ENCODE measurements around the gene MICAL3. TPM values are rescaled to one million over a fixed set of nuclear protein-coding genes. Genes with fewer than 3 reads are reported as not detected.

Gene MICAL3
- polyA plus RNA-seq, 3 donors from 2014 or later: 1.1 to 2.3 TPM; not detected in 1

DNA sequence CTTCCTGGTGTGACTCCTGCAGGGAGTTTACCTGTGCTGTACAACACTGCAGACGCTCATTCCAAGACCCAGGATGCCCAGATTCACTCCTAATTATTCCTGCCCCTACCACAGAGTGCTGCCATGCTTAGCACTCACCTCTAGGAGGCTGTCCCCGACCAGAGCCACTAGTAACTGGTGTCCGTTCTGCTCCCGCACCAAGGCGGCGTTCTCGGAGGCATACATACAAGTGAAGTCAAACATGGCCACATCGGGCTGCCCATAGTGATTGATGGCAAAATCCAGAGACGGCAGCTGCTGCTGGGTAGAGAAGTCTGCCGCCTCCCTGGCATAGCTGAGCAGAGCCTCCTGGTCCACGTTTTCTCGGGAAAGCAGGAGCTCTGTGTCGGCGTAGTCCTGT is 127.8 kb downstream of the MICAL3 start:
- no peak overlapping the region for H3K27ac Mint-ChIP-seq
- no peaks in the 10 kb centered on the region for H3K4me1 Mint-ChIP-seq
- no peaks in the 10 kb centered on the region for H3K27me3 Mint-ChIP-seq (ENCODE audit: low read depth in 3 of 3)
- no peak for DNase-seq
- no peaks in the 10 kb centered on the region for H3K9me3 Mint-ChIP-seq
- peaks cover 0 to 10% (median 0%) of the 10 kb centered on the region in 3 donors for H3K36me3 Mint-ChIP-seq
- H3K4me3 Mint-ChIP-seq: no peak overlapping the region

DNA sequence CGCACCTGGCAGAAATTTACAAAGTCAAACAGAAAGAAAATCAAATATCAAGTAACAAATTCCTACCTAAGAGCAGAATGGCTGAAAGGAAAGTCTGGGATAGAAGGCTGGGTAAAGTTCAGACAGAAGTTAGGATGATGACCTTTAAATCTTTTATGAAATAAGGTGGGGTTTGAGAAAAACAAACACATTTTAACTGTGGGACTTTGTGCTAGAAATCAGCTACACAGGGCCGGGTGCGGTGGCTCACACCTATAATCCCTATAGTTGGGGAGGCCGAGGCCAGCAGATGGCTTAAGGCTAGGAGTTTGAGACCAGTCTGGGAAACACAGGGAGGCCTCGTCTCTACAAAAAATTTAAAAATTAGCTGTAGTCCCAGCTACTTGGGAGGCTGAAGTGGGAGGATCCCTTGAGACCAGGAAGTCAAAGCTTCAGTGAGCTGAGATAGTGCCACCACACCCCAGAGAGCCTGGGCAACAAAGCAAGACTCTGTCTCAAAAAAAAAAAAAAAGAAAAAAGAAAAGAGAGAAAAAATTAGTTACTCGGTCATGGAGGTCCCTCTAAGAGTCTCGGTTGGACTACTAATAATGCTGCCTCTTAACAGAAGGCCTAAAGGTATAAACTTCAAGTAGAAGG is 130.3 kb downstream of the MICAL3 start:
- no peak for DNase-seq
- H3K36me3 Mint-ChIP-seq: peaks cover 0 to 13% (median 0%) of the 10 kb centered on the region in 3 donors
- no peaks in the 10 kb centered on the region for H3K9me3 Mint-ChIP-seq
- no peaks in the 10 kb centered on the region for H3K27me3 Mint-ChIP-seq (ENCODE audit: low read depth in 3 of 3)
- no peaks in the 10 kb centered on the region for H3K4me1 Mint-ChIP-seq
- no peak overlapping the region for H3K27ac Mint-ChIP-seq
- no peak overlapping the region for H3K4me3 Mint-ChIP-seq

DNA sequence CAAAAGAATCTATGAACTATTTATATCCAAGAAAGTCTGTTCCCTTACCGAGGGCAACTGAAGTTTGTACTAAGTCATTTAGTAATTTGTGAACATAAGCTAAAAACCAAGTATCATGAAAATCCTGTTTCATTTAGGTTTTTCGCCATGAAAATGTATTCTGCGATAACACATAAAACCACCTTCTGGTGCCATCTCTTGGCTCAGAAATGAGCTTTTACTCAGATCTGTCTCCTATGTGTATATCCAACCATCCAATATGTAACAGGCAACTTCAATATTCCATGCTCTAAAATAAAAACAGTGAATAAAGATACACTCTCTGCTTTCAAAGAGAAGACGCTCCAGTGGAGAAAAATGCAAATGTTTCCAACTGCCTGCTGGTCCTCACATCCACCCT is 132.0 kb downstream of the MICAL3 start:
- Mint-ChIP-seq H3K27me3 (ENCODE audit: low read depth in 3 of 3) (no peaks in the 10 kb centered on the region), H3K9me3 (no peaks in the 10 kb centered on the region), H3K4me1 (no peaks in the 10 kb centered on the region), H3K4me3 (no peak overlapping the region), H3K27ac (no peak overlapping the region), H3K36me3 (peaks cover 0 to 17% (median 10%) of the 10 kb centered on the region in 3 donors)
- no peak for DNase-seq

DNA sequence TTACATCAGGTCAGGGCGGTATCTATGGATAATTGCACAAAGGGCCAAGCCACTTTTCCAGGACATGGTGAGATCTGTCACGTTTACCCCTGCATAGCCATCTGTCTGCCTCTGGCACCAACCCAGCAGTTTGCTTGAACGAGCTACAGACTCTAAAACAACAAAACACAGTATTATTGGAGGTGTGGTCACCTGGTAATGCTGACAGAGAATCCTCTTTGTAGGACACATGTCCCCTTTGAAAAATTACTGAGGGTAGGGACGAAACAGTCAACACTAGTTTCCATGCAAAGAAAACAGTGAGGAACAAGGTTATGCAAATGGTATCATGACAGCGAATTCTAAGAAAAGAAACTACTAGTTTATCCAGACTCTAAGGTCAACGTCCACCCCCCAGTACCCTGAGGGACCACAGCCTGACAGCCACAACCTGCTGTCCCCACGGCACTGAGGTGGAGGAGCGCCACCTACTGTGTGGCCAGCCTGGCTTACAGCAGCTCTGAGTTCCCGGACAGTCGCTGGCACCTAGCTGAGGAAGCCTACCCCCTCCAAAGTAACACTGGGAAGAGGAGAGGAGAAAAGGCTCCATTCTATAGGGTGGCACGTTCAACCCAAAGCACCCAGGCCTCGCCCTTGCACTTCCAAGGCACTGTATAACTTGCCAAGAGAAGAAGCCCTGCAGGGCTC is 132.7 kb downstream of the MICAL3 start:
- Mint-ChIP-seq H3K9me3 (no peaks in the 10 kb centered on the region), H3K4me1 (no peaks in the 10 kb centered on the region), H3K27me3 (ENCODE audit: low read depth in 3 of 3) (no peaks in the 10 kb centered on the region), H3K4me3 (no peak overlapping the region), H3K36me3 (peaks cover 0 to 16% (median 10%) of the 10 kb centered on the region in 3 donors), H3K27ac (no peak overlapping the region)
- DNase-seq: no peak

DNA sequence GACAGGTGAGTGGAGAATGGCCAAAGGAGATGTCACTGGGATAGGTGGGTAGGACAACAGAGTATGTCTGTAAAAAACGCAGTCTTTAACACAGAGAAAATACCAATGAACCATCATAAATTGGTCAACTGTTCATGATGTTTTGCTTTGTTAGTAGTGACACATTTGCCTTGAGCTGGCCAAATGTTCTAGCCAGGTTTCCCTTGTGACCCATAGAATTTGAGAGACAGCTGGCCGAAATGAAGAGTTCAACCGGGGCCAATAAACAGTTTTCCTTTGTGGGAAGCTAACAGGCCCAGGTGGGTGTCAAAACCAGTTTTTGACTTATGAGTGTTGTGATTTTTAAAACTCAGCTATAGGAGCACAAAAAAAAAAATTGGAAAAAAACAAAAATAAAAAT is 133.5 kb downstream of the MICAL3 start:
- no peaks in the 10 kb centered on the region for H3K9me3 Mint-ChIP-seq
- H3K36me3 Mint-ChIP-seq: peaks cover 0 to 16% (median 10%) of the 10 kb centered on the region in 3 donors
- no peak for DNase-seq
- no peak overlapping the region for H3K4me3 Mint-ChIP-seq
- H3K27ac Mint-ChIP-seq: no peak overlapping the region
- no peaks in the 10 kb centered on the region for H3K27me3 Mint-ChIP-seq (ENCODE audit: low read depth in 3 of 3)
- no peaks in the 10 kb centered on the region for H3K4me1 Mint-ChIP-seq

DNA sequence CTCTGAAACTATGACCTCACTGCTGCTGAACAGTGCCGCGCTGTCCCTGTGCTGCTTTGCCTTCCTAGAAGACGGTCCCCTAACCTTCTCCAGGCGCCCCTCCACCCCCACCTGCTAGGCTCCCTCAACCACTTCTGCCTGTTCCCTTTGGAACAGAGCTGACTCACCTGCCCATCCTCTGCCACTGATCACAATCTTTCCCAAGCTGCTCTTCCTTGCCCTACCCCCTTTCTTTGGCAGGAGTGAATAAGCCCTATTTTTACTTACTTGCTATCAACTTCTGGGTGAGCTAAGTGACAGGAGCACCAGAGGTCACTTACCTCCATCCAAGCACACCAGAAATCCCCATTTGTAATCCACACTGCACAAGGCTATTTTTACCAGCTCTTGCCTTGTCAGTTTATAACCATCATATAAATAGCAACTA is 134.1 kb downstream of the MICAL3 start:
- Mint-ChIP-seq H3K4me1 (no peaks in the 10 kb centered on the region), H3K4me3 (no peak overlapping the region), H3K36me3 (peaks cover 0 to 13% (median 12%) of the 10 kb centered on the region in 3 donors), H3K27ac (no peak overlapping the region), H3K27me3 (ENCODE audit: low read depth in 3 of 3) (no peaks in the 10 kb centered on the region), H3K9me3 (no peaks in the 10 kb centered on the region)
- DNase-seq: no peak

DNA sequence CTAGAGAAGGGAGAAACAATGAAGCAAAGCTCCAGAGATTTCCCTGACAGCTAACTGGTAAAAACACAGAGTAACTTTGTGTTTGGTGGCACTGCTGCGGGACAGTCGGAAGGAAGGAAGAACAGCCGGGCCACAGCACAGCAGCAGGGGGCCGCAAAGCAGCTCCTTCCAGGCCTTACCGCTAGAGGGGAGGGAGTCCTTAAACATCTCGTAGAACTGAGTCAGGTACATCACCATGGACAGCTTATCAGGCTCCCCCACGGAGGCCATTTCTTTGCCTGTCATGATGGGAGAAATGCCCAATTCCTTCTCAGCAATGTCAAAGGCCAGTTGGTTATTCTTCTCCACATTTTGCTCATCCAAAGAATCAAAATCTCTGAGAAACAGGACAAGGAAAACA is 135.5 kb downstream of the MICAL3 start:
- Mint-ChIP-seq H3K36me3 (peaks cover 0 to 16% (median 9%) of the 10 kb centered on the region in 3 donors), H3K4me3 (no peak overlapping the region), H3K4me1 (no peaks in the 10 kb centered on the region), H3K9me3 (no peaks in the 10 kb centered on the region), H3K27me3 (ENCODE audit: low read depth in 3 of 3) (no peaks in the 10 kb centered on the region), H3K27ac (no peak overlapping the region)
- no peak for DNase-seq

DNA sequence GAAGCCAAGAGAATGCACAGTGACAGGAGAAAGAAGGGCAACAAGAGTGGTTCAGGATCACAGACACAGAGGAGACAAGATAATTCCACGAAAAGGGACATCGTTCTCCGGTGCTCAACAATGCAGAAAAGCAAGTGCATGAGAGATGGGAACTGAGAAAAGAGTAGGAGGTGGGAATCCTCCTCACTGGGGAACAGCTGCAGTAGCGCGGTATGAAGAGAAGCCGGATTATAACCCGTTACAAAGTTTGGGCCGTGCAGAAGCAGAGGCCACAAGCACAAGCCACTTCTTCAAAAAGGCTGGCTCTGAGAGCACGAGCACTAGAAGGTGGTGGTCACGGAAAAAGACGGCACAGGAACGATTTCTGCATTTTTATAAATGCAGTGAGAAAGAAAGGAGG is 135.9 kb downstream of the MICAL3 start:
- Mint-ChIP-seq H3K4me1 (no peaks in the 10 kb centered on the region), H3K4me3 (no peak overlapping the region), H3K27ac (no peak overlapping the region), H3K36me3 (peaks cover 0 to 16% (median 9%) of the 10 kb centered on the region in 3 donors), H3K27me3 (ENCODE audit: low read depth in 3 of 3) (no peaks in the 10 kb centered on the region), H3K9me3 (no peaks in the 10 kb centered on the region)
- DNase-seq: no peak

DNA sequence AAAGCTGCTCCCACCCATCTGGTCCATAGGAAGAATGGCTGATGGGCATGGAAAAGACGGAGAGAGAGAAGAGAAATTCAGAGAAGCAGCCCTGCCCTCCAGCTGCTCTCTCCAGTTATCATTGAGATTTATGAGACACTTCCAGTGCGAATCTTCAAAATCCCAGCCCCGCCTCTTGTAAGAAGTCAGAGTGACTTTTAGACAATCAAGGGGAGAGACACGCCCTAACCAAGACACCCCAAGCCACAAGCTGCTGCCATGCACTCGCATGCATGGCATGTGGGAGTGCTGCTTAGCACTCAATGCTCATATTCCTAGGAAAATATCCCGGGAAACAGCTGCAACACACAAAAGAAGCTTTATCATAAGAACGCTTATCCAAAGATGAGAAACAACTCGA is 139.5 kb downstream of the MICAL3 start:
- Mint-ChIP-seq H3K4me1 (no peaks in the 10 kb centered on the region), H3K4me3 (no peak overlapping the region), H3K27me3 (ENCODE audit: low read depth in 3 of 3) (peaks cover 0 to 2% (median 0%) of the 10 kb centered on the region in 3 donors), H3K9me3 (peaks cover 0 to 1% (median 0%) of the 10 kb centered on the region in 6 donors), H3K36me3 (peaks cover 0 to 24% (median 10%) of the 10 kb centered on the region in 3 donors), H3K27ac (no peak overlapping the region)
- DNase-seq: no peak

DNA sequence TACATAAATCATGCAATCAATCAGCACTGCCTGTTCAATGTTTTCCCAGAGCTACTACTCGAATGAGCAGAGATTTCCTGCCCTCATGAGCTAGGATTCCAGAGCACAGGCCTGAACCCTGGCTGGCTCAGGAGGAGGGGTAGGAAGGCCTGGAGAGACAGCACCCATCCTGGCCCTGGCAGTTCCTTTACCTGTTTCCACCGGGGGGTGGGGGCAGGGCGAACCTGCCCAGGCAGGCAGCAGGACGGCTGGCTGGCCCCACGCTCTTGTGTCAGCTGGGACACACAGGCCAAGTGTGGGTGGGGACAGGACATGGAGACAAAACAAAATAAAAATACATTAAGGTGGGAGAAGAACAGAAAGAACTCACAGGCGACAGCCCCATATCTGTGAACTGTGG is 140.3 kb downstream of the MICAL3 start:
- H3K9me3 Mint-ChIP-seq: peaks cover 0 to 1% (median 0%) of the 10 kb centered on the region in 6 donors
- peaks cover 0 to 30% (median 10%) of the 10 kb centered on the region in 3 donors for H3K36me3 Mint-ChIP-seq
- peaks cover 0 to 2% (median 0%) of the 10 kb centered on the region in 3 donors for H3K27me3 Mint-ChIP-seq (ENCODE audit: low read depth in 3 of 3)
- H3K4me3 Mint-ChIP-seq: no peak overlapping the region
- no peaks in the 10 kb centered on the region for H3K4me1 Mint-ChIP-seq
- H3K27ac Mint-ChIP-seq: no peak overlapping the region
- no peak for DNase-seq

DNA sequence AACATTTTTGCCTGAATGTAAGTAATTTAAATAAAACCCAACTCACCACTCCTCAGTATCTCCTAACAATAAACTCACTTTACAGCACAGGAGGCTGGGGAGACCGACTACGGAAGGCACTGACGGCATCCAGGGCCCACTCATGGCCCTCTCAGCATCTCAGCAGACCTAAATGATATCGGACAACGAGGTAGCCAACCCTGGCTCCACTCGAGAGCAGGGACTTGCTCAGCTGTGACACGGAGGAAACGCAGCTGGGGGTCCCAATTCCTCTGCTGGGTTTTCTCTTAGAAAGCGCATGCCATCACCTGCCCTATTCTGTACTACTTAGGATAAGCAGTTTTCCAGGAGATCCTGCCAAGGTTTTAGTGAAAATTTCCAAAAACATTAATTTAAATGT is 141.0 kb downstream of the MICAL3 start:
- no peak for DNase-seq
- Mint-ChIP-seq H3K4me3 (no peak overlapping the region), H3K36me3 (peaks cover 0 to 29% (median 7%) of the 10 kb centered on the region in 3 donors), H3K27ac (no peak overlapping the region), H3K4me1 (no peaks in the 10 kb centered on the region), H3K27me3 (ENCODE audit: low read depth in 3 of 3) (peaks cover 0 to 2% (median 0%) of the 10 kb centered on the region in 3 donors), H3K9me3 (peaks cover 0 to 1% (median 0%) of the 10 kb centered on the region in 6 donors)

DNA sequence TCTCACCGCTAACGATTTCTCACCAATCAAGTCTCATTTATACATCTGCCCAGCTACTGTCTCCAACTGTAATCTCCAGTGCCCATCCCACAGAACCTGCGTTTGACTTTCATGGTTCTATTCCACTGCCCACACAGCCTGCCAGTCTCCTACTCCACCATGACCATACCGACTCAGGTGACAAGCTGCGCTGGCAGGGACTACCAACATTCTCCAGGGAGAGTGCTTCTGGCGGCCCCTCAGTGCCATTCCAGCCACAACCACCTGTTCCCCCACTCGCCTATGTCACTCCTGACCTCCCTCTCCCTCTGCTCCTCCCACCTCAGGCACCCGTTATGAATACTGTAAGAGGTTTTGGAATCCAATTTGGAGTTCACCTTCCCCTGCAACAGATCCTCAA is 141.6 kb downstream of the MICAL3 start:
- DNase-seq: no peak
- no peak overlapping the region for H3K27ac Mint-ChIP-seq
- H3K4me3 Mint-ChIP-seq: no peak overlapping the region
- H3K36me3 Mint-ChIP-seq: peaks cover 0 to 23% (median 4%) of the 10 kb centered on the region in 3 donors
- peaks cover 0 to 2% (median 0%) of the 10 kb centered on the region in 3 donors for H3K27me3 Mint-ChIP-seq (ENCODE audit: low read depth in 3 of 3)
- H3K4me1 Mint-ChIP-seq: no peaks in the 10 kb centered on the region
- H3K9me3 Mint-ChIP-seq: peaks cover 0 to 1% (median 0%) of the 10 kb centered on the region in 6 donors

DNA sequence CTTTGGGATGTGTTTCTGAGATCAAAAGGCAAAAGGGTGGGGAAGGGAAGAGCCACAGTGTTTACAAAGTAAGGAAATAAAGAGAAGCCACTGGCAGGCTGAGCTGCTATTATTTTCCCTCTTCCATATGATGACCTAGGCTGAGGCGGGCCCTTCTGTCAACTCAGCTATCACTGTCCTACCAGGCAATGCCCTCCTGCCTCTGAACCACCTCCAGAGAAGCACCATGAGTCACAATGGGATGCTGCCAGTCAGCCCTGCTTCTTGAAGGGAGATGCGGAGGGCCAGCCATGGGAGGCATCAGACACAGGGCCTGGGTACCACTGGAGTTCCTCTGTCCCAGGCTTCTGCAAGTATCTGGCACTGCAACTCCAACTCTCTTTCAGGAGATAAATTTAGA is 142.2 kb downstream of the MICAL3 start:
- H3K9me3 Mint-ChIP-seq: peaks cover 0 to 1% (median 0%) of the 10 kb centered on the region in 6 donors
- H3K27me3 Mint-ChIP-seq (ENCODE audit: low read depth in 3 of 3): peaks cover 0 to 3% (median 0%) of the 10 kb centered on the region in 3 donors
- DNase-seq: no peak
- H3K4me3 Mint-ChIP-seq: no peak overlapping the region
- H3K4me1 Mint-ChIP-seq: no peaks in the 10 kb centered on the region
- H3K27ac Mint-ChIP-seq: no peak overlapping the region
- H3K36me3 Mint-ChIP-seq: peaks cover 0 to 19% (median 4%) of the 10 kb centered on the region in 3 donors

DNA sequence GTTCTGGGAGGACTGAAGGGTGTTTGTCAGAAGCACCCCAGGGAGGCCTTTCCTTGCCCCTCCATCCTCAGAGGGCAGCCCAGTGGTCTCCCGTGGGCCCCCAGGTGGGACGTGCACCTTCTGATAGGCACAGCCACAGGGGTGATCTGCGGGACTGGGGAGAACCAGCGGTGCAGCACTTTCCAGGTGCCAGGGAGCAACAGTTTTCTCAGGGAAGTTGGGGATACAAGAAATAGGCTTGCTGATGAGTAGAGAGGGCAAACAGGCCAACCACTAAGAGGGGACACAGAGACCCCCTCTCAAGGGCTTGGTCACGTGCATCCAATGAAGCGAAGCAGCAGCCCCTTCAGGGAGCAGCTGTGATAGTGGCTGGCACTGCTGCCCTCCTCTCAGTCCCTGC is 143.0 kb downstream of the MICAL3 start:
- H3K36me3 Mint-ChIP-seq: peaks cover 0 to 19% (median 4%) of the 10 kb centered on the region in 3 donors
- H3K27ac Mint-ChIP-seq: no peak overlapping the region
- peaks cover 0 to 1% (median 0%) of the 10 kb centered on the region in 6 donors for H3K9me3 Mint-ChIP-seq
- no peaks in the 10 kb centered on the region for H3K4me1 Mint-ChIP-seq
- H3K4me3 Mint-ChIP-seq: no peak overlapping the region
- no peak for DNase-seq
- H3K27me3 Mint-ChIP-seq (ENCODE audit: low read depth in 3 of 3): peaks cover 0 to 3% (median 0%) of the 10 kb centered on the region in 3 donors
